ENCODE data around the gene VAPB.

VAPB gene

GRCh38 chr20:58381627-58382026 lies 7.4 kb upstream of the VAPB start:
- DNase-seq = no peak

GRCh38 chr20:58382096-58382495 lies 6.9 kb upstream of the VAPB start:
- DNase-seq = no peak

- DNase-seq = no peak
Observed at GRCh38 chr20:58384821-58385220, 4.2 kb upstream of the VAPB start.

- DNase-seq = no peak
Observed at GRCh38 chr20:58388028-58388601, 914 bp upstream of the VAPB start.

- peak in 1 of 2 donors; percentile 45 for DNase-seq
Observed at GRCh38 chr20:58389324-58389967, 417 bp downstream of the VAPB start.

- DNase-seq = no peak
Observed at GRCh38 chr20:58389968-58390658, 1.1 kb downstream of the VAPB start.

- no peak for DNase-seq
Observed at GRCh38 chr20:58390659-58391035, 1.6 kb downstream of the VAPB start.

GRCh38 chr20:58392286-58392685 lies 3.3 kb downstream of the VAPB start:
- no peak for DNase-seq

GRCh38 chr20:58393299-58393698 lies 4.3 kb downstream of the VAPB start:
- no peak for DNase-seq

- DNase-seq = no peak
Observed at GRCh38 chr20:58394801-58395200, 5.8 kb downstream of the VAPB start.

GRCh38 chr20:58395604-58396003 lies 6.6 kb downstream of the VAPB start:
- DNase-seq = no peak

GRCh38 chr20:58397429-58397828 lies 8.4 kb downstream of the VAPB start:
- no peak for DNase-seq

- DNase-seq = no peak
Observed at GRCh38 chr20:58398254-58398653, 9.2 kb downstream of the VAPB start.

- no peak for DNase-seq
Observed at GRCh38 chr20:58399926-58400325, 10.9 kb downstream of the VAPB start.

- DNase-seq = no peak
Observed at GRCh38 chr20:58401162-58401561, 12.1 kb downstream of the VAPB start.

GRCh38 chr20:58402305-58402704 lies 13.3 kb downstream of the VAPB start:
- DNase-seq = no peak

- DNase-seq = no peak
Observed at GRCh38 chr20:58402827-58403226, 13.8 kb downstream of the VAPB start.

GRCh38 chr20:58403272-58403671 lies 14.2 kb downstream of the VAPB start:
- DNase-seq = no peak

GRCh38 chr20:58405504-58406291 lies 16.7 kb downstream of the VAPB start:
- no peak for DNase-seq

- DNase-seq = no peak
Observed at GRCh38 chr20:58406422-58407001, 17.5 kb downstream of the VAPB start.

GRCh38 chr20:58407201-58407873 lies 18.3 kb downstream of the VAPB start:
- no peak for DNase-seq

GRCh38 chr20:58407966-58408557 lies 19.0 kb downstream of the VAPB start:
- peak in 1 of 2 donors; percentile 36 for DNase-seq

Measured in CD4-positive, alpha-beta T cell treated with Interleukin-4 for 1 hour (primary cell).